NCI-H1092 treated with DMSO at 0.1 percent for 48 hours (cell line): ENCODE results near the gene FRMD5.
"Not testable (repeated sequence)": the region's sequence is repeated elsewhere in the genome, so short reads cannot be mapped to it uniquely, and the experiment has no call there.

ENCODE experiments used
- DNase-seq: peaks from one replicate; lab custom pipeline; 2025; lab: John Stamatoyannopoulos, UW

FRMD5 gene

DNA sequence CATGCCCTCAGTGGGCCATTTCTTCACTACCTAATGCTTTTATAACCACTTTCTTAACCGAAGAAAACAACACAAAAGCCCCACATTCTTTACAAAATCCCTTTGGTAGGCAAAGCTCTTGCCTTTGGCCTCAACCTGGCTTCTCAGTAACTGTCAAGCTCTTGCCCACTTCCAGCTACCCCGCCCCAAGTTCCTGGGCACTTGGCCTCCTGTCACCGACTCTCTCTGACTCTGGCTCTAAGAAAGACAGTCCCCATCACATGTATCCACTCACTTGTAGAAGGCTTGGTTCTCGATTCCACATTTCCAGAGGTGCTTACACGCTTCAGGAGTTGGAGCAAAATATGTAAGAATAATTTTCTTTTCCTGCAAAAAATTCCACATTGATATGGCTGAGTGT is 307.2 kb downstream of the FRMD5 start:
- DNase-seq = no peak

DNA sequence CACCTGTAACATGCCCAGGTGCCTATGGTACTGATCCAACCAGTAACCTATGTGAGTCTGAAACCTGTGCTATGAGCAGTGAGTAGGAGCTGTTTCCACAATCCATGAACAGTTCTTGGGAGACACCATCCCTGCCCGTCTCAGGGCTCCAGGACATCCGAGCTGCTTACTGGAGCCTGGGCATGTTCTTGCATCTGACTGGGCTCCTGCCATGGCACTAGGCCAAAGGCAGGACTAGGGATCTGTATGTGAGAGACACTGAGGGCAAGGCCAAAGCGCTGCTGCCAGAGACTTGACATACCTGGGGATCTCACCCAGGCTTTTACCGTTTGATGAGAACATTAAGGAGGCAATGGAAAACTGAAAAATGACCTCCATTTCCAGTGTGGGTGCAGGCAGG is 308.5 kb downstream of the FRMD5 start:
- no peak for DNase-seq

DNA sequence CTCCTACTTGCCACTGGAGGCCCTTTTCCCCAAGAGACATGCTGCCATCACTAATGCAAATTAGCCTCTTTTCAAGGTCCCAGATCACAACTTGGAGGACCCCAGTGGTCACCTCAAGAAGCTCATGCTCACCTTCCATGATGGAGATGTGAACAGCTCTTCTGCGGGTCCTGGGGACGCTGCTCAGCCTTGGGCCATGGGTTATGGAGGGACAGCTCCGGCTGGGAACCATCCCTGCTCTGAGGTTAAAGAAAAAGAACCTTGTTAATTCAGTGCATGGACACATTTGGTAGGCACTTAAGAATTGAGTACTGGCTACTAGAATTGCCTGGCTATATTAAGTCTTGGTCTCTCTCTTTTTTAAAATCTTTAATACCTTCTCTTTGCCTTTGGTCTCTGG is 311.5 kb downstream of the FRMD5 start:
- DNase-seq = no peak

DNA sequence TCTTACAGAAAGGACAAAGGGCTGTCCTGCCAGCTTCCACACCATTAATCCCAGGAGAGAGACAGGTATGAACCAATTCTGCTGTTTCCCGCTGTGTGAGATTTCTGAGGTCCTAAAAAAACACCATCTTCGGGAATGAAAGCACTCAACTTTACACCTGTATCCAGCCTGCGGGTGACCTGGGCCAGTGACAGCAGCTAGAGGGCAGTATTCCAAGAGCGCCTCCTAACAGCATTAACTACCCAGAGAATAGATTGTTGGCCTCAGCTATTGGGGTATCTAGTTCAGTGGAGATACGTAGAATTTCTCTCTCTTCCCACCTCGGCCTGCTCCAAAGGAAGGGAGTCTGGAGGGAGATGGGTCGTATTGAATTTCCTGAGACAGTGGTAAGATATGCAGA is 313.1 kb downstream of the FRMD5 start:
- no peak for DNase-seq

DNA sequence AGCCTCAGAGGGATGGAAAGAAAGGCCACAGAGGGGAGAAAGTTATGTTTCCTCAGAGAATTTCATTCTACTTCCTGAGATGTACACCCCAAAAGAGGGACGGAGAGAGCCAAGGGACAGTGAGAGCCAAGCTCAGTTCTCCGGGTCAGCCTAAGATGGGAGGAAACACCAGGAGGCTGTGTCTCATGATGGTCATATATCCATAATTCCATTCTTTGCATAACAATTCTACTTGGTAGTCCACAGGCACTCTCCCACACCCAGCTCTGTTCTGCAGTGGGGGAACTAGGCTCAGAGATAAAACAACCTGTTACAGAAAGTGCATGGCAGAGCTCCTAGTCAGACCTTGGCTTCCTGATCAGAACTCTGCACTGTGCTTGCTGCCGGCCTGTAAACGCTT is 313.8 kb downstream of the FRMD5 start:
- no peak for DNase-seq

DNA sequence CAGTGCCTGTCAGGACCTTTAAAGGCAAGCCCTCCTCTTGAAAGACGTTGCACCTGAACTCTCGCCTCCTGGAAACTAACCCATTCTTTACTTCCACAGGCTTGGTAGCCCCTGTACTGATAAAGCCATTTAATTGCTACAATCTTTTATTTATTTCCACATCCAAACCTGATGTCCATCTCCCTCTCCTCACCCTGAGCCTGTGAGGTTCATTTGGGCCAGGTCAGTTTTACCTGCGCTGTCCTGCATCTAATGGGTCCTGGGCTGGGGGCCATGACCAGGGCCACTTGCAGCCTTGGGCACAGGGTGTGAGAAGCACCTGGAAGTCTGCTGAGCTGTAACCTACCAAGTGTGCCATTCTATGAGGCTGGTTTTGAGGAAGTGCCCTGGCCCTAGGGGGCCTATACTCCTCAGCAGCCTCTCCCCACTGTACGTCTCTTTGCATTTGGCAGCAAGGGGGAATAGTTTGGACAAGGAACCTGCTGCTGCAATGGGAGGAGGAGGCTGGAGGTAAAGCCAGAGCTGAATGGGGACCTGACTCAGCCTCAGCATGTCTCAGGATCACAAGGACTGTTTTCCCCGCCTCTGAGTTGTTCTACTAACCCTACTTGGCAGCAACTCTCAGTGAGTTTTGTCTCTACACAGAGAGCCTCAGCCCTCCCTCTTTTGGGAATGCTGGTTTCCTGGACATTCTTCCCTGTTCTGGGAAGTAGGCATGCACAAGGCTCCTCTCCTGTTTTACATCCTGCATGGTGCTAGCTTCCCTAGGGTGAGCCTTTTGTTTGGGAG is 314.5 kb downstream of the FRMD5 start:
- DNase-seq = no peak

DNA sequence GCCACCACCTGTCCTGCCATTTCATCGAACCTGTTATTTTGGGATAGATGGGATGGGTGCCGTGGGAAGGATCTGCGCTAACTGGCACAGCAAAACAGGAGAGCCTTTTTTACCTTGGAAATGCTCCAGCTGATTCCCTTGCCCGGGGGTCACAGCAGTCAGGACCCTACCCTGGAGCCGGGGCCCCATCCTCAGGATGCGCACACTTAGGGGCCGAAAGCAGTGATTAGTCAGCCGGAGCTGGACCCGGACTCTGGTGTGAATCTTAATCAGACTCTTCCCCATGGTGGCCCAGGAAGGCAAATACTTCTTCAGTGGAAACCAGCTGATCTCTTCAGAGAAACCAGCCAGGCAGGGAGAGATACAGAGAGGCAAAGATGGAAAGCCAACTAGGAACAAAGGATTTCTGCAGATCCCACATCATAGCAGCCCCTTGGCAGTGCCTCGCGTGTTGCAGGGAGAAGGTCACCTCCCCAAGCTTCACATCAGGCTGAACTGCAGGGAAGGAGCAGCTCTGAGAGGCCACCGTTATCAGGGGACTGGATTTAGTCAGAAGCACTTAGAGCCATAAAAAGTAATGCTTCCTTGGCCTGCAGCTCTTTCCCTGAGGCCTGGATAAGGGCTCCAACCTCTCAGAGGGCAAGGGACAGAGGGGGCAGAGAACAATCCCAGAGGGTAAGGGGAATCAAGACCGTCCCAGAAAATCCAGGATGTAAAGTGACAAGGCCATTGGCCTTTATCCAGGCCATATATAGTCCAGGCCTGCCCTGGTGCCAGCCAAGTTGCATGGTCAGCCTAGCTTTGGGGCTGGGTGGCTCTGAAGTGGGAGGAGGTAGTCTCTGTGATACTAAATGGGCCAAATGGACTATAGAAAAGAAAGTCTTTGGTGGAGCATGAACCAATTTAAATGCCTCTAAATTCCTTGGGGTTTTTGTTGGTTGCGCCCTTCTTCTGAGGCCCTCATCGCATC is 315.4 kb downstream of the FRMD5 start:
- no peak for DNase-seq

DNA sequence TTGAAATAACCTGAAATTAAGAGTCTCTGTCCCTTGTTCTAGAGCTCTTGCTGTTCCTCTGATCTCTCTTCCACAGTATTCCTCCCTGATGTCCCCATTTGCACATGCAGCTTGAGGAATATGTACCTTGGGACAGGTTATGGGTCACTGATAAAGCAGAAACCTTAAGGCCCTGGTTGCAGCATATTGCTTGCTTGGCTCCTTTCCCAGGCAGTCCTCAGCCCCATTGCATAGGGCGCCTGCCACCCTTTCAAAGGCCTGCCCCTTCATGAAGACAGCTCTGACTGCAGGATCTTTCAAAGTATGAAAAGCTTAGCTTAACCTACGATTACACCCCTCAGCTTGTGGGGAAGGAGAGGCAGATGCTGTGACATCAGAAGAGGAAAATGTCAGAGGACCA is 316.6 kb downstream of the FRMD5 start:
- DNase-seq = no peak

DNA sequence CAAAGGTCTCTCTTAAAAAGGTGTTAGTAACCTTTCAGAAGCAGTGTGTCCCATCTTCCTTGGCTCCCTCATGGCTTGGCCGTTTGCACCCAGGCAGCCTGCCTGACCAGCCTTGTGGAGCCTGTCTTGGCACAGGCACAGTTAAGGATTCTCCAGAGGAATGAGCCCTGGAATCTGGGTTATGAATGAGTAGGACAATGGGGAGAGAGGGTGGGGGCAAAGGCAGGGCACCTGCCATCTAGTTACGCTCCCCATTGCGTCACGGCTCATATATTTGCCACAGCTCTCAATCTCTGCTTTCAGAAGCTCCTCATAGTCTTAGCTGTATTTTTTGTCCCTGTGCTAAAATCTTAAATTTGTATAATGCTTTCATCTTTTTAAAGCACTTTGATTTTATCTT is 317.7 kb downstream of the FRMD5 start:
- no peak for DNase-seq

DNA sequence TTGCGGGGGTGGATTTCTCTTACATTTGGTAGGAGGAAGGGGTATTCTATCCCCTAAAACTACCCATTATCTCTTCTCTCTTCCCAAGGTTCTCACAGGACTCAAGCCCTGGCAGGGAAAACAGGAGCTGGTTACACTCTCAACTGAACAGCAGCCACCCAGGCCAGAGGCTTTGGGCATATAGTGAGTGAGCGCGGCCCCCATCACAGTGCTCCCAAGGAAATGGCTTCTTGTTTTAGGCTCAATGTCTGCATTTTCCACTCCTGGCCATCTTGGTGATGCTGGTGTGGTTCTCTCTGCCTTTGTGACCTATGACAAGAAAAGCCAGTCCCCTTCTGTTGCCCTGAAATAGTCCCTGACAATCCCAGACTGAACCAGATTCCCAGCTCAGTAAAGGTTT is 318.2 kb downstream of the FRMD5 start:
- no peak for DNase-seq

DNA sequence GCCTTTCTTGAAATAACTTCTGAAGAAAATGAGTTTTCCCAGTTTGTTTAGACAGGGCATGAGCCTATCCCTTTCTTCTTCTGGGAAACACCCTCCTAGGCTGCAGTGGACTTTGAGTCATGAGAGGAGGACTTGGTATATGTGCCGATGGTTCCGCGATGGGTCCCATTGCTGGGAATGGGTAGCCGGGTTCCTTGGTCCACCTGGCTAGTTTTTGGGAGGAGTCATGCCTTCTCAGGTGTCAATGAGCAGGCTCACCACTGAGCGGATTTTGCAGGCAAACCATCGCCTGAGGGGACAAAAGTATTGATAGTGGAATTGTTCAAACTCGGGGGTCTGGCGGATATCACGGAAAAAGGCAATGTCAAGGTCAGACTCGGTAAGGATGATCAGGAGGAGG is 321.4 kb downstream of the FRMD5 start:
- DNase-seq = no peak

DNA sequence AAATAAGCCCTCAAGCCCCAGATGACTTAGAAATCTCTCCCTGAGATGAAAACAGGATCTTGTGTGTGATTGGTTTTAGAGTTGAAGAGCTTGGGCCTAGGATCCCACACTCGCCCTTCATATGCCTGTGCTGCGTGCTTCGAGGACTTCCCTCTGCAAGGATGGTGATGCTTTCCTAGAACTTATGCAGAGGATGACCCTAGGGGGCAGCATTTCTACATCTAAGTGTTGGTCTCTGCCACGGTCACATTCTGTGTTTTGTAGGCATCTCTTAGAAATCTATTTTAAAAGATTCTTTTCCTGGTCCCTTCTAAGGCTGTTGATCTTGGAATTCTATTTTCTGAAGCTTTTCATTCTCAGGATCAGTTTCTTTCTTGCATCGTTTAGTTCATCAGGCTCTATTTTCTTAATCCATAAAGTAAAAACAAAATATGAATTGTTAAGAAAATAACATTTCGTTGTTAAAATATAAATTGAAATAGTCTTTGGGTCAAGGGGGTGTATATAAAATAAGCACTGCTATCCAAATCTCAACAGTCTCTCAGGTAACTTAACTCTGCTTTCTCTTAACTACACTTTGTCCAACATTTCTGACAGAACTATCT is 322.6 kb downstream of the FRMD5 start:
- DNase-seq = peak; percentile 11

DNA sequence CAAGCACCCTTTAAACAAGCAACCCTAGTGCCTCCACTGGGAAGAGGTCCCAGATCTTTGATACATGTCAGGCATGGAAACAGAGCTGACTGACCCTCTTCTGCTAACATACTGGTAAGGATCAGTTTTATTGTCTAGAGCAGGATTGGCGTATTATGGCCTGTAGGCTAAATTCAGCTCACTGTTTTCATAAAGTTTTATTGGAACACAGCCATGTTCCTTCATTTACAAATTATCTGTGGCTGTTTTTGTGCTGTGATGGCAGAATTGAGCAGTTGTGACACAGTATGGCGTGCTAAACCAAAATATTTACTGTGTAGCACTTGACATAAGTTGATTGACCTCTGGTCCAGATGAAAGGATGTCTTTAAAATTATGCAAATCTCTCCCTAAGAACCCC is 323.2 kb downstream of the FRMD5 start:
- DNase-seq = no peak

DNA sequence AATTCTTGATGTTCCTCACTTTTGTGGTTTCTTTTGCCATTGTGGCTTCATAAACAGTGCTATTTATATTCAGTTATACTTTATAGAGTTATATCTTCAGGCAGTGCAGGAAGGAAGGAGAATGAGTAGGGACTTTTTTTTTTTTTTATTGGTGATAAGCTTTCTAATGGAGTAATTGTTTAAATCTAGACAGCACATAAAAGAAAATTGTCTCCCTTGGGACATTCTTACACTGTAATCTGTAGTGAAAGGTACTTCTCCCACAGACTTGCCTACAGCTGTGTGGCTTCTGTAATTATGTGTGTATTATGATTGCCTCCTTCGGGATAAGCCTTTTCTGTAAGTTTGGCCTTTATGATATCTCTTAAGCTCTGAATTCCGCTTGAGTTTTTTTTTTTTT is 326.7 kb downstream of the FRMD5 start:
- no peak for DNase-seq

DNA sequence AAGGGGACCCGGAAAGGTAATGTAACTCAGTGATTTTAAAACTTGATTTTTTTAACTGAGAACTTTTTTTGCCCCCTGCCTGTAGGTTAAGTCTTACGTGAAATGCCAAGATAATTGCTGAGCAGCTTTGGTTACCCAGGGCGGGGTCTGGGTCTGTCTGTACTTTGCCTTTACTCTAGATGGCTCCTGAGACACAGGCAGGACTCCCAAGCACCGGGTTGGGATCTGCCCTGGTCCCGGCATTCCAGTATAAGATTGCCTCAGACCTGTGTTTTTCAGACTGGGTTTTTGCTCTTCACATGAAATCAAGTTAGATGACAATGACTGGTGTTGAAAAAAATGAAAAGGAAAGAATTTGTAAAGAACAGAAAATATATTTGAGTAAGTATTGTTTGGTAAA is 328.0 kb downstream of the FRMD5 start:
- DNase-seq = no peak

DNA sequence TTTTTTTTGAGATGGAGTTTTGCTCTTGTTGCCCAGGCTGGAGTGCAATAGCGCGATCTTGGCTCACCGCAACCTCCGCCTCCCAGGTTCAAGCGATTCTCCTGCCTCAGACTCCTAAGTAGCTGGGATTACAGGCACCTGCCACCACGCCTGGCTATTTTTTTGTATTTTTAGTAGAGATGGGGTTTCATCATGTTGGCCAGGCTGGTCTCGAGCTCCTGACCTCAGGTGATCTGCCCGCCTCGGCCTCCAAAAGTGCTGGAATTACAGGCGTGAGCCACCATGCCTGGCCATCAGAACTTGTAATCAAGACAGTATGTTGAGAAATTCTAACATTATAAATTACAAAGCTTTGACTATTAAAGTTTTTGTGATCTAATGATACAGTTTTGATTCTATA is 328.4 kb downstream of the FRMD5 start:
- not testable (repeated sequence) for DNase-seq

DNA sequence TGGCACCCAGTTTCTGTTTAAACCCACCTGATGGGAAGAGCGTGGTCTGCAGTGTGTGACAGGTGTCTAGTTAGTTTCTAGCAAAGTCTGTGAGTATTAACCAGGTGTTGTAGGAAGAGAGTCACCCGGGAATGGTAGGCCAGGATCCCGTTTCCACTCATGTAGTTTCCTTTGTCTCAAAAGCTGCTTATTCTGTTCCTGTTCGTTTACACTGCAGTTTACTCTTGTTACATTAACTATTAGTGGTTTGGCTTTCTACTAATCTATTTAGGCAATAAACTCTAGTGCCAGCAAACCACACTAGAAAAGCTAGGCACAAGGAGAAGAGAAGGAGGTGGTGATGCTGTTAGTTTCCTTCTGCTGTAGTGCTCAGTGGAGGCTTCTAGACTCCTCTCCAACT is 335.5 kb downstream of the FRMD5 start:
- DNase-seq = no peak

DNA sequence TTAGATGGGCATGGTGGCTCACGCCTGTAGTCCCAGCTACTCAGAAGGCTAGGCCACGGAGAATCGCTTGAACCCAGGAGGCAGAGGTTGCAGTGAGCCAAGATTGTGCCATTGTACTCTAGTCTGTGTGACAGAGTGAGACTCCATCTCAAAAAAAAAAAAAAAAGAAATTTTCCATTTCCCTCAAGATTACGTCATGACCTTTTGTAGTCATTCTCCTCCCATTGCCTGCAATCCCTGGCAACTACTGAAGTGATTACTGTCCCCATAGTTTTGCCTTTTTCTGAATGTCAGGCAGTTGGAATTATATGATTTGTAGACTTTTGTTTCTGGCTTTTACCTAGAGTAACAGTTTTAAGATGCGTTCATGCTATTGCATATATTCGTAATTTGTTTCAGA is 340.3 kb downstream of the FRMD5 start:
- DNase-seq = no peak

DNA sequence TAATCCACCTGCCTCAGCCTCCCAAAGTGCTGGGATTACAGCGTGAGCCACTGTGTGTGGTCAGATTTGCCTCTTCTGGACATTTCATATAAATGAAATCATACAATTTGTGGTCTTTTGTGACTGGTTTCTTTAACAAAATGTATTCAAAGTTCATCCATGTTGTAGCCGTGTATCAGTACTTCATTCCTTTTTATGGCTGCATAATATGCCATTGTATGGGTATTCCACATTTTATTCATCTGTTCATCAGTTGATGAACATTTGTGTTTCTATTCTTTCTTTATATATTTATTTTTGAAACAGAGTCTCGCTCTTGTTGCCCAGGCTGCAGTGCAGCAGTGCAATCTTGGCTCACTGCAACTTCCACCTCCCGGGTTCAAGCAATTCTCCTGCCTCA is 342.5 kb downstream of the FRMD5 start:
- no peak for DNase-seq

DNA sequence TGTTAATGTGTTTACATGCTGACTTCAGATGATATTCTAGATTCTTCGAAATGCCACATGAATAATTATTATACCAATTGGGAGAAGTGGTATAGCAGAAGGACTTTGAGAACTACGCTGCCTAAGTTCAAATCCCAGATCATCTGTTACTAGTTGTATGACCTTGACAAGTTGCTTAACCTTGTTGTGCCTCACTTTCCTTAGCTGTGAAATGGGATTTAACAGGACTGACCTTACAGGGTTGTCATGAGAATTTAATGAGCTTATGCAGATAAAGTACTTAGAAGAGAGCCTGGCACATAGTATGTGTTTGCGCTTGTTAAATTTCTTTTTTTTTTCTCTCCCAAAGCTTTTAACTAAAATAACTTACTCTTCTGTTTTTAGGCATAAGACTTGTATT is 343.8 kb downstream of the FRMD5 start:
- DNase-seq = no peak

DNA sequence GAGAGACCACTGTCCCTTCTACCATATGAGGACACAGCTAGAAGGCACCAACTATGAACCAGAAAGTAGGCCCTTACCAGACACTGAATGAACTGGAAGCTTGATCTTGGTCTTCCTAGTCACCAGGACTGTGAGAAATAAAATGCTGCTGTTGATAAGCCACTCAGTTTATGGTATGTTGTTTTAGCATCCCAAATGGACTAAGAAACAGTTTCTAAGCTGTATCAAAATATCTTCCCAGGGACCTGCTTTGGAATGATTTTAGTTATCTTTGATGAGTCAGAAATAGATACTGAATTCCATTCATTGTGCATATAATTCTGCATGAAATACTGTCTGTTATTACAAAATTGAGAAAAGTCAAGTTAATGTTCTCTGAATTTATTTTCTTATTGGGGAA is 349.6 kb downstream of the FRMD5 start:
- DNase-seq = no peak

DNA sequence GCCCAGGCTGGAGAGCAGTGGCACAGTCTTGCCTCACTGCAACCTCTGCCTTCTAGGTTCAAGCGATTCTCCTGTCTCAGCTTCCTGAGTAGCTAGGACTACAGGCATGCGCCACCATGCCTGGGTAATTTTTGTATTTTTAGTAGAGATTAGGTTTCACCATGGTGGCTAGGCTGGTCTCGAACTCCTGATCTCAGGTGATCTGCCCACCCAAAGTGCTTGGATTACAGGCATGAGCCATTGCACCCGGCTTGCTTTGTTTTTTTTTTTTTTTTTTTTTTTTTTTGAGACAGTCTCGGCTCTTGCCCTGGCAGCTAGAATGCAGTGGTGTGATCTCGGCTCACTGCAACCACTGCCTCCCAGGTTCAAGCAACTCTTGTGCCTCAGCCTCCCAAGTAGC is 362.6 kb downstream of the FRMD5 start:
- DNase-seq = not testable (repeated sequence)

DNA sequence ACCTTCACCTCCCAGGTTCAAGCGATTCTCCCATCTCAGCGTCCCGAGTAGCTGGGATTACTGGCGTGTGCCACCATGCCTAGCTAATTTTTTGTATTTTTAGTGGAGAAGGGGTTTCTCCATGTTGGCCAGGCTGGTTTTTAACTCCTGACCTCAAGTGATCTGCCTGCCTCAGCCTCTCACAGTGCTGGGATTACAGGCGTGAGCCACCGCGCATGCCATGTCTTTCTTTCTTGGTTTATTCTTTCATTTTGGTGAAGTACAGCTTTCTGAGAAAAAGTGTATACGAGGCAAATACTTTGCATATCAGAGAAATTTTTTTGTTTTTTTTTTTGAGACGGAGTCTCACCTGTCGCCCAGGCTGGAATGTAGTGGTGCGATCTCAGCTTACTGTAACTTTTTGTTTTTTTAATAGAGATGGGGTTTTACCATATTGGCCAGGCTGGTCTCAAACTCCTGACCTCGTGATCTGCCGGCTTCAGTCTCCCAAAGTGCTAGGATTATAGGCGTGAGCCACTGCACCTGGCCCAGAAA is 363.5 kb downstream of the FRMD5 start:
- not testable (repeated sequence) for DNase-seq
